Panc1 (cell line): ENCODE results near the gene SLC4A7. TPM values are rescaled to one million over a fixed set of nuclear protein-coding genes. Genes with fewer than 3 reads are reported as not detected.
"Not testable (repeated sequence)": the region's sequence is repeated elsewhere in the genome, so short reads cannot be mapped to it uniquely, and the experiment has no call there.

Experiments
- ATAC-seq: fragments of 200-7000 bp; cut with Tn5 transposase; 2 replicates; pipeline ENCODE4 v1.9.1; 2020; ENCODE audit warnings: mild to moderate bottlenecking, moderate library complexity
- BruUV-seq: library from RNA; stranded (reverse); fragments of 400-500 nt; replicated peaks from 2 replicates; lab custom pipeline; 2021; lab: Mats Ljungman, UMichigan
- CTCF ChIA-PET: fragments of 300-600 bp; sonication (Branson Sonifier 250); formaldehyde crosslinking; loops from one replicate; lab custom pipeline; 2022; ENCODE audit warnings: antibody characterized with exemption; lab: Charles Lee
- POLR2A ChIA-PET: fragments of 300-600 bp; sonication (Branson Sonifier 250); formaldehyde crosslinking; loops from one replicate; lab custom pipeline; 2022; ENCODE audit warnings: antibody characterized with exemption; lab: Charles Lee
- DNase-seq: peaks from one replicate; pipeline ENCODE4 v3.0.0-alpha.2; 2010; ENCODE audit warnings: low read depth, low spot score
- H3K27ac ChIP-seq: 2 replicates; pipeline ENCODE4 v1.5.1; 2011; ENCODE audit warnings: mild to moderate bottlenecking, low read length, inconsistent platforms
- H3K27me3 ChIP-seq: fragments of 200-500 bp; sonication (Bioruptor generic); 2 replicates; pipeline ENCODE4 v1.6.0; 2014; ENCODE audit warnings: low read length, inconsistent platforms; ENCODE audit not compliant: control insufficient read depth, insufficient read depth
- H3K36me3 ChIP-seq: fragments of 200-500 bp; sonication (Bioruptor generic); 2 replicates; pipeline ENCODE4 v1.5.1; 2014; ENCODE audit warnings: inconsistent platforms, mild to moderate bottlenecking, low read length, moderate library complexity; ENCODE audit not compliant: control insufficient read depth, insufficient read depth
- H3K4me1 ChIP-seq: 2 replicates; pipeline ENCODE4 v1.5.1; 2011; ENCODE audit warnings: inconsistent platforms, mild to moderate bottlenecking, low read length, moderate library complexity; ENCODE audit not compliant: control insufficient read depth, insufficient read depth
- H3K4me3 ChIP-seq, 2 experiments: 2 replicates each; pipeline ENCODE4 v1.5.1; 2011 to 2012; ENCODE audit warnings: low read depth in 2 of 2, low read length in 2 of 2, mild to moderate bottlenecking in 2 of 2, inconsistent platforms in 1 of 2, moderate library complexity in 1 of 2
- H3K9me3 ChIP-seq: fragments of 200-500 bp; sonication (Bioruptor generic); 2 replicates; pipeline ENCODE4 v1.5.1; 2014; ENCODE audit warnings: low read depth, mild to moderate bottlenecking, inconsistent platforms, low read length, moderate library complexity; ENCODE audit not compliant: control insufficient read depth, insufficient read depth
- POLR2AphosphoS5 ChIP-seq: IDR thresholded peaks from 2 replicates; pipeline ENCODE4 v1.6.1; 2012; ENCODE audit warnings: mild to moderate bottlenecking, low read depth, low read length, moderate library complexity
- SIN3A ChIP-seq: IDR thresholded peaks from 2 replicates; pipeline ENCODE4 v1.6.1; 2012; ENCODE audit warnings: low read depth, mild to moderate bottlenecking, low read length, moderate library complexity, borderline replicate concordance; ENCODE audit not compliant: insufficient read depth
- TCF7L2 ChIP-seq: IDR thresholded peaks from 2 replicates; pipeline ENCODE4 v1.6.1; 2011; ENCODE audit warnings: mild to moderate bottlenecking, low read depth, low read length, inconsistent platforms
- in situ Hi-C: cut with HindIII; loops from 2 replicates; pipeline ENCODE4 v1.10.0; 2016; ENCODE audit warnings: low sequenced_read_pairs, low pct_unique_long_range_greater_than_20kb
- intact Hi-C: fragments of 100-400 bp; cut with micrococcal nuclease; formaldehyde crosslinking; loops from one replicate; pipeline ENCODE4 v1.10.0; 2022; ENCODE audit not compliant: unreplicated experiment
- total RNA-seq: library from RNA; stranded (reverse); gene quantifications from one replicate; pipeline ENCODE4 v1.2.1, GENCODE V29; 2021; ENCODE audit not compliant: unreplicated experiment
- TF ChIP-seq, protein P1 (sequence below): fragments of 450-650 bp; IDR thresholded peaks from 2 replicates; pipeline ENCODE4 v1.5.1; 2017; ENCODE audit warnings: mild to moderate bottlenecking
- TF ChIP-seq, protein P2 (sequence below), 2 experiments: IDR thresholded peaks; 2 replicates each; pipeline ENCODE4 v1.6.1; 2011 to 2012; ENCODE audit warnings: low read depth in 2 of 2, control low read depth in 1 of 2, low read length in 1 of 2, mild to moderate bottlenecking in 1 of 2, moderate library complexity in 1 of 2; ENCODE audit not compliant: insufficient read depth in 1 of 2

The SLC4A7 gene
- total RNA-seq, 1 experiment from 2014 or later, result 99.4 TPM

DNA sequence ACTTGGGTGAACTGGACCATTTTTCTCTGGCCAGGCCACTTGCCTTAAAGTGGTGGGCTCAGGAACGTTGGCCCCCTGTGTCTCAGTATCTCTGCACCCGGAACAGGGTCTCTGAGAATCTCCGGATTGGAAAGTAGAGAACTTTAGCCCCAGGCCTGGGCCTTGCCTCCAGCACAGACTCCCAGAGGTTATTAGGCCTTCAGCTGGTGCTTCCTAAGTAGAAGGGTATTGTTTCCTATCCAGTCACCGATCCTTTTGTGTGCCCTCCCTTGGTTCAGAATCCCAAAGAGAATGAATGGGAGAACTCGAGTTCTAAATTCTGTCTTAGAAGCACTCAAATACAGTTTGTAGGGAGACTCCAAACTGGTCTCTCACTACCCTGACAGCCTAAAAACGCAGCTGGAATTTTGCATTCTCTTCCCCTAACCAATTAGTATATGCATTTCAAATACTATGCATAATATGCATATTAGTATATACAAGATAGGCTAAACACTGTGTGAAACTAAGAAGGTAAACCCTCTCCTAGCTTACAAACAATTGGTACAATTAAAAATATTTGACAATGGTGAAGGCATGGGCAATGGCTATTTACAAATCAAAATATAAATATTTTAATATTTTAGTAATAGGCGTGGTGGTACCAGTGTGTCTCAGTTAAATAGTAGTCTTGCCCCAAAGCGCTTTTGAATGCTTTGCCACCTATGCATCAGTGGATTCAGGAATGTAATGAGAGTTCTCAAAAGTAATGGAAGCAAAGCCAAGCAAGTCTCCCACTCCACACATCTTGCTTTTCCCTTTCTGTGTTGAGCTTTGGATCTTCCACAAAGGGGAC, 48.5 kb upstream of the SLC4A7 start:
- POLR2A ChIA-PET, result interaction anchor here (0.7 to 2.0 kb wide), 2 partner anchors 44 to 48 kb away, joined by 5 to 9 read pairs; partner anchors contain the start of gene SLC4A7
- no TSS peak for BruUV-seq

DNA sequence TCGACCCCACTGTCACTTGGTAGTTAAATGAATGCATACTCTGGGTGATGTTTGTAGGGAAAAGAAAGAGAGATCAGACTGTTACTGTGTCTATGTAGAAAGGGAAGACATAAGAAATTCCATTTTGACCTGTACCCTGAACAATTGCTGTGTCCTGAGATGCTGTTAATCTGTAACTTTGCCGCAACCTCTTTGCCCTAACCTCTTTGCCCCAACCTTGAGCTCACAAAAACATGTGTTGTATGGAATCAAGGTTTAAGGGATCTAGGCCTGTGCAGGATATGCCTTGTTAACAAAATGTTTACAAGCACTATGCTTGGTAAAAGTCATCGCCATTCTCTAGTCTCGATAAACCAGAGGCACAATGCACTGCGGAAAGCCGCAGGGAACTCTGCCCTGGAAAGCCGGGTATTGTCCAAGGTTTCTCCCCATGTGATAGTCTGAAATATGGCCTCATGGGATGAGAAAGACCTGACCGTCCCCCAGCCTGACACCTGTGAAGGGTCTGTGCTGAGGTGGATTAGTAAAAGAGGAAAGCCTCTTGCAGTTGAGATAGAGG, 47.1 kb upstream of the SLC4A7 start:
- BruUV-seq, ATAC-seq, CTCF ChIA-PET, H3K36me3 ChIP-seq, H3K27me3 ChIP-seq, H3K4me3 ChIP-seq, POLR2A ChIA-PET, DNase-seq, in situ Hi-C loops, H3K9me3 ChIP-seq: not testable (repeated sequence)
- intact Hi-C loops, result loop anchor here (10.0 kb wide), 1 partner anchor 154 kb away; no protein-coding TSS in a partner anchor
- Histone ChIP-seq H3K27ac (peak overlapping the region; percentile 99), H3K4me1 (peaks cover 42% of the 10 kb centered on the region)

More for the DNA sequence above, 48.5 kb upstream of the SLC4A7 start:
- no peaks in the 10 kb centered on the region for H3K9me3 ChIP-seq
- in situ Hi-C loops, result no loop called here
- ATAC-seq (no peak), DNase-seq (no peak)
- no peaks in the 10 kb centered on the region for H3K27me3 ChIP-seq
- peak overlapping the region; percentile 99 for H3K27ac ChIP-seq
- peaks cover 45% of the 10 kb centered on the region for H3K4me1 ChIP-seq
- TF ChIP-seq POLR2AphosphoS5, result no peak
- TF ChIP-seq, protein P1, sequence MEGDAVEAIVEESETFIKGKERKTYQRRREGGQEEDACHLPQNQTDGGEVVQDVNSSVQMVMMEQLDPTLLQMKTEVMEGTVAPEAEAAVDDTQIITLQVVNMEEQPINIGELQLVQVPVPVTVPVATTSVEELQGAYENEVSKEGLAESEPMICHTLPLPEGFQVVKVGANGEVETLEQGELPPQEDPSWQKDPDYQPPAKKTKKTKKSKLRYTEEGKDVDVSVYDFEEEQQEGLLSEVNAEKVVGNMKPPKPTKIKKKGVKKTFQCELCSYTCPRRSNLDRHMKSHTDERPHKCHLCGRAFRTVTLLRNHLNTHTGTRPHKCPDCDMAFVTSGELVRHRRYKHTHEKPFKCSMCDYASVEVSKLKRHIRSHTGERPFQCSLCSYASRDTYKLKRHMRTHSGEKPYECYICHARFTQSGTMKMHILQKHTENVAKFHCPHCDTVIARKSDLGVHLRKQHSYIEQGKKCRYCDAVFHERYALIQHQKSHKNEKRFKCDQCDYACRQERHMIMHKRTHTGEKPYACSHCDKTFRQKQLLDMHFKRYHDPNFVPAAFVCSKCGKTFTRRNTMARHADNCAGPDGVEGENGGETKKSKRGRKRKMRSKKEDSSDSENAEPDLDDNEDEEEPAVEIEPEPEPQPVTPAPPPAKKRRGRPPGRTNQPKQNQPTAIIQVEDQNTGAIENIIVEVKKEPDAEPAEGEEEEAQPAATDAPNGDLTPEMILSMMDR, result no peak
- H3K4me3 ChIP-seq, result peak overlapping the region in 1 of 2 experiments; percentile 31; a peak in 2 of 4 replicates
- no peaks in the 10 kb centered on the region for H3K36me3 ChIP-seq
- intact Hi-C loops, result loop anchor here (10.0 kb wide), 1 partner anchor 152 kb away; no protein-coding TSS in a partner anchor
- CTCF ChIA-PET, result no interaction called here

DNA sequence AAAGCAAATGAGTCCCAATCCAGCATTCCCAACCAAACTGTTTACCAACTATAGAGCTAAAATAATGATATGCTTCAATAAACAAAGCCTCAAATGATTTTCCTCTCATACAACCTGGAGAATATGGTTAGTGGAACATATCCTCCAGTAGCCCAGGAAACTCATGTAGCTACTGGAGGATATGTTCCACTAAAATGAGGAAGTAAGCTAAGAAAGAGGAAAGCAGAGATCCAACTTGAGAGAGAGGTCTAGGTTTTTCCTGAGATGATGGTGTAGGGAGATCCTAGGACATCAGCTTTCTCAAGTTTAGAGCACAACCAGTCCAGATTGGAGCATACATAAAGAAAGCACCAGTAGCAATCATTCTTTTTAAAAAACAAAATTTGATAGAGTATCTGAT, 44.6 kb upstream of the SLC4A7 start:
- H3K4me3 ChIP-seq, result no peak overlapping the region
- H3K27me3 ChIP-seq, result no peaks in the 10 kb centered on the region
- in situ Hi-C loops (no loop called here), intact Hi-C loops (no loop called here)
- no peaks in the 10 kb centered on the region for H3K9me3 ChIP-seq
- TF ChIP-seq, protein P2, sequence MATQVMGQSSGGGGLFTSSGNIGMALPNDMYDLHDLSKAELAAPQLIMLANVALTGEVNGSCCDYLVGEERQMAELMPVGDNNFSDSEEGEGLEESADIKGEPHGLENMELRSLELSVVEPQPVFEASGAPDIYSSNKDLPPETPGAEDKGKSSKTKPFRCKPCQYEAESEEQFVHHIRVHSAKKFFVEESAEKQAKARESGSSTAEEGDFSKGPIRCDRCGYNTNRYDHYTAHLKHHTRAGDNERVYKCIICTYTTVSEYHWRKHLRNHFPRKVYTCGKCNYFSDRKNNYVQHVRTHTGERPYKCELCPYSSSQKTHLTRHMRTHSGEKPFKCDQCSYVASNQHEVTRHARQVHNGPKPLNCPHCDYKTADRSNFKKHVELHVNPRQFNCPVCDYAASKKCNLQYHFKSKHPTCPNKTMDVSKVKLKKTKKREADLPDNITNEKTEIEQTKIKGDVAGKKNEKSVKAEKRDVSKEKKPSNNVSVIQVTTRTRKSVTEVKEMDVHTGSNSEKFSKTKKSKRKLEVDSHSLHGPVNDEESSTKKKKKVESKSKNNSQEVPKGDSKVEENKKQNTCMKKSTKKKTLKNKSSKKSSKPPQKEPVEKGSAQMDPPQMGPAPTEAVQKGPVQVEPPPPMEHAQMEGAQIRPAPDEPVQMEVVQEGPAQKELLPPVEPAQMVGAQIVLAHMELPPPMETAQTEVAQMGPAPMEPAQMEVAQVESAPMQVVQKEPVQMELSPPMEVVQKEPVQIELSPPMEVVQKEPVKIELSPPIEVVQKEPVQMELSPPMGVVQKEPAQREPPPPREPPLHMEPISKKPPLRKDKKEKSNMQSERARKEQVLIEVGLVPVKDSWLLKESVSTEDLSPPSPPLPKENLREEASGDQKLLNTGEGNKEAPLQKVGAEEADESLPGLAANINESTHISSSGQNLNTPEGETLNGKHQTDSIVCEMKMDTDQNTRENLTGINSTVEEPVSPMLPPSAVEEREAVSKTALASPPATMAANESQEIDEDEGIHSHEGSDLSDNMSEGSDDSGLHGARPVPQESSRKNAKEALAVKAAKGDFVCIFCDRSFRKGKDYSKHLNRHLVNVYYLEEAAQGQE (IDR thresholded peaks at IDR 0.05; ENCODE audit: insufficient read depth in 1 of 2, low read depth in 2 of 2, low read length in 1 of 2), result no peak
- no peak for TF ChIP-seq TCF7L2
- no peak for TF ChIP-seq SIN3A
- TF ChIP-seq POLR2AphosphoS5, result no peak
- TF ChIP-seq, protein P1, result no peak
- CTCF ChIA-PET, result no interaction called here
- no peak for DNase-seq
- H3K27ac ChIP-seq, result peak overlapping the region; percentile 99
- no TSS peak for BruUV-seq
- no peak for ATAC-seq
- peaks cover 33% of the 10 kb centered on the region for H3K4me1 ChIP-seq
- H3K36me3 ChIP-seq, result no peaks in the 10 kb centered on the region
- POLR2A ChIA-PET, result no interaction called here
